Keratinocyte (primary cell): ENCODE data around the gene YAE1. TPM values are rescaled to one million over a fixed set of nuclear protein-coding genes. Genes with fewer than 3 reads are reported as not detected.

ENCODE experiments used
- DNase-seq: peaks from one replicate; pipeline ENCODE4 v3.0.0-alpha.2; 2011; ENCODE audit warnings: low read depth, missing footprints, low spot score
- FAIRE-seq: peaks from 2 replicates; lab custom pipeline; 2011; peaks lifted over from hg19 to GRCh38; lab: Jason Lieb, UNC
- H2AFZ ChIP-seq: 2 replicates; pipeline ENCODE4 v1.6.0; 2012; ENCODE audit warnings: low read length, control low read depth, inconsistent platforms; ENCODE audit not compliant: control insufficient read depth
- H3K27ac ChIP-seq: 2 replicates; pipeline ENCODE4 v1.5.1; 2011; ENCODE audit warnings: low read length; ENCODE audit not compliant: control insufficient read depth, insufficient read depth
- H3K27me3 ChIP-seq: 3 replicates; pipeline ENCODE4 v1.6.0; 2011; ENCODE audit warnings: low read length; ENCODE audit not compliant: control insufficient read depth, insufficient read depth; ENCODE audit errors: extremely low read depth
- H3K36me3 ChIP-seq, 2 experiments: 2 replicates in 1 of 2; 3 replicates in 1 of 2; pipeline ENCODE4 v1.5.1; 2011; ENCODE audit warnings: low read length in 2 of 2, mild to moderate bottlenecking in 1 of 2; ENCODE audit not compliant: control insufficient read depth in 2 of 2, insufficient read depth in 2 of 2; ENCODE audit errors: extremely low read depth in 1 of 2
- H3K4me1 ChIP-seq: 3 replicates; pipeline ENCODE4 v1.5.1; 2011; ENCODE audit warnings: low read length; ENCODE audit not compliant: control insufficient read depth, insufficient read depth; ENCODE audit errors: extremely low read depth
- H3K4me2 ChIP-seq: 3 replicates; pipeline ENCODE4 v1.6.0; 2011; ENCODE audit warnings: low read depth, low read length; ENCODE audit not compliant: control insufficient read depth, insufficient read depth; ENCODE audit errors: extremely low read depth
- H3K4me3 ChIP-seq, 3 experiments: fragments of 200-600 bp in 1 of 3; sonication (generic) in 1 of 3; 2 replicates in 2 of 3; 3 replicates in 1 of 3; pipeline ENCODE4 v1.5.1; 2011 to 2016; ENCODE audit warnings: low read length in 3 of 3, mild to moderate bottlenecking in 3 of 3, control low read depth in 2 of 3, inconsistent platforms in 1 of 3, low read depth in 1 of 3, mixed read lengths in 1 of 3, mixed run types in 1 of 3, moderate library complexity in 1 of 3; ENCODE audit not compliant: control insufficient read depth in 2 of 3, insufficient read depth in 2 of 3; ENCODE audit errors: extremely low read depth in 1 of 3
- H3K79me2 ChIP-seq: 2 replicates; pipeline ENCODE4 v1.6.0; 2012; ENCODE audit warnings: low read length; ENCODE audit not compliant: control insufficient read depth, insufficient read depth
- H3K9ac ChIP-seq: 3 replicates; pipeline ENCODE4 v1.6.0; 2011; ENCODE audit warnings: low read length; ENCODE audit not compliant: control insufficient read depth, insufficient read depth; ENCODE audit errors: extremely low read depth
- H3K9me1 ChIP-seq: 3 replicates; pipeline ENCODE4 v1.6.0; 2011; ENCODE audit warnings: low read length; ENCODE audit not compliant: control insufficient read depth, insufficient read depth; ENCODE audit errors: extremely low read depth
- H3K9me3 ChIP-seq: 2 replicates; pipeline ENCODE4 v1.5.1; 2012; ENCODE audit warnings: low read depth, low read length; ENCODE audit not compliant: control insufficient read depth
- H4K20me1 ChIP-seq: 3 replicates; pipeline ENCODE4 v1.6.0; 2011; ENCODE audit warnings: low read length; ENCODE audit not compliant: control insufficient read depth, insufficient read depth; ENCODE audit errors: extremely low read depth
- EZH2 ChIP-seq: IDR thresholded peaks from one replicate; pipeline ENCODE4 v1.6.1; 2012; ENCODE audit warnings: inconsistent platforms, mild to moderate bottlenecking, low read length, moderate library complexity
- dilution Hi-C: fragments of 300-500 bp; cut with MboI; formaldehyde crosslinking; loops from one replicate; pipeline ENCODE4 v1.7.0; 2020; ENCODE audit warnings: low sequenced_read_pairs; ENCODE audit not compliant: extremely low pct_ligation_motif_present
- polyA plus RNA-seq, 5 experiments: library from polyadenylated mRNA; depleted of rRNA in 3 of 5; stranded (reverse) in 3 of 5; stranded (forward) in 1 of 5; unstranded in 1 of 5; fragments of >200 nt; gene quantifications; 1 replicate in 1 of 5; 2 replicates in 3 of 5; 3 replicates in 1 of 5; pipeline versions ENCODE4 v1.2.1 to v1.2.3, GENCODE V29; 2011 to 2012; ENCODE audit warnings: missing spikeins in 2 of 5, low read depth in 1 of 5, low replicate concordance in 1 of 5
- TF ChIP-seq, protein P1 (sequence below), 3 experiments: IDR thresholded peaks in 1 of 3; conservative IDR thresholded peaks in 1 of 3; optimal IDR thresholded peaks in 1 of 3; 2 replicates in 2 of 3; 3 replicates in 1 of 3; pipeline versions ENCODE3 to v1.5.1; 2011; ENCODE audit warnings: low read length in 3 of 3, mild to moderate bottlenecking in 3 of 3, moderate library complexity in 2 of 3, control low read depth in 1 of 3, inconsistent platforms in 1 of 3; ENCODE audit not compliant: insufficient read depth in 2 of 3; ENCODE audit errors: extremely low read depth in 1 of 3

YAE1 gene
- polyA plus RNA-seq, 1 donor (not counting 4 experiments of a cell fraction or from before 2014, with no cell fraction given): 43.7 TPM

- H4K20me1 ChIP-seq: no peaks in the 10 kb centered on the region
- H3K9ac ChIP-seq: no peak overlapping the region
- no peaks in the 10 kb centered on the region for H3K9me3 ChIP-seq
- H3K4me3 ChIP-seq: no peak overlapping the region
- no peaks in the 10 kb centered on the region for H3K36me3 ChIP-seq
- H3K4me1 ChIP-seq: no peaks in the 10 kb centered on the region
- no peak overlapping the region for H2AFZ ChIP-seq
- H3K27ac ChIP-seq: no peak overlapping the region
- DNase-seq (no peak), FAIRE-seq (no peak)
- no peak overlapping the region for H3K4me2 ChIP-seq
- no peaks in the 10 kb centered on the region for H3K79me2 ChIP-seq
- TF ChIP-seq, protein P1, sequence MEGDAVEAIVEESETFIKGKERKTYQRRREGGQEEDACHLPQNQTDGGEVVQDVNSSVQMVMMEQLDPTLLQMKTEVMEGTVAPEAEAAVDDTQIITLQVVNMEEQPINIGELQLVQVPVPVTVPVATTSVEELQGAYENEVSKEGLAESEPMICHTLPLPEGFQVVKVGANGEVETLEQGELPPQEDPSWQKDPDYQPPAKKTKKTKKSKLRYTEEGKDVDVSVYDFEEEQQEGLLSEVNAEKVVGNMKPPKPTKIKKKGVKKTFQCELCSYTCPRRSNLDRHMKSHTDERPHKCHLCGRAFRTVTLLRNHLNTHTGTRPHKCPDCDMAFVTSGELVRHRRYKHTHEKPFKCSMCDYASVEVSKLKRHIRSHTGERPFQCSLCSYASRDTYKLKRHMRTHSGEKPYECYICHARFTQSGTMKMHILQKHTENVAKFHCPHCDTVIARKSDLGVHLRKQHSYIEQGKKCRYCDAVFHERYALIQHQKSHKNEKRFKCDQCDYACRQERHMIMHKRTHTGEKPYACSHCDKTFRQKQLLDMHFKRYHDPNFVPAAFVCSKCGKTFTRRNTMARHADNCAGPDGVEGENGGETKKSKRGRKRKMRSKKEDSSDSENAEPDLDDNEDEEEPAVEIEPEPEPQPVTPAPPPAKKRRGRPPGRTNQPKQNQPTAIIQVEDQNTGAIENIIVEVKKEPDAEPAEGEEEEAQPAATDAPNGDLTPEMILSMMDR (optimal IDR thresholded peaks at IDR 0.05 in 1 of 3, IDR thresholded peaks at IDR 0.05 in 1 of 3, conservative IDR thresholded peaks at IDR 0.05 in 1 of 3; ENCODE audit: extremely low read depth in 1 of 3, insufficient read depth in 2 of 3, low read length in 3 of 3): no peak
- TF ChIP-seq EZH2: no peak
- no peaks in the 10 kb centered on the region for H3K9me1 ChIP-seq
- dilution Hi-C loops: no loop called here
- no peaks in the 10 kb centered on the region for H3K27me3 ChIP-seq
Observed at GRCh38 chr7:39557222-39557621, 9.0 kb upstream of the YAE1 start.

DNA sequence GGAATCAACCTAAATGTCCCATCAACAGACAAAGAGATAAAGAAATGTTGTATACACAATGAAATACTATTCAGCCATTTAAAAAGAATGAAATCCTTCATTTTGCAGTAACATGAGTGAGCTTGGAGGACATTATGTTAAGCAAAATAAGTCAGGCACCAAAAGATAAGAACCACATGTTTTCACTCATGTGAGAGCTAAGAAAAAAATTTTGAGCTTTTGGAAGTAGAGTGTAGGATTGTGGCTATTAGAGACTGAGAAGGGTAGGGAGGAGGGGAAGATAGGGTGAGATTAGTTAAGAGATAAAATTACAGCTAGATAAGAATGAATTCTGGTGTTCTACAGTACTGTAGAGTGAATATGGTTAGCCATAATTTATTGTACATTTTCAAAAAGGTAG lies 8.3 kb upstream of the YAE1 start:
- FAIRE-seq (no peak), DNase-seq (no peak)
- Histone ChIP-seq H3K79me2 (no peaks in the 10 kb centered on the region), H3K36me3 (no peaks in the 10 kb centered on the region), H3K27ac (no peak overlapping the region), H3K9me1 (no peaks in the 10 kb centered on the region), H3K9ac (no peak overlapping the region), H4K20me1 (no peaks in the 10 kb centered on the region), H3K4me3 (no peak overlapping the region), H3K9me3 (no peaks in the 10 kb centered on the region), H2AFZ (no peak overlapping the region), H3K27me3 (no peaks in the 10 kb centered on the region), H3K4me2 (no peak overlapping the region), H3K4me1 (no peaks in the 10 kb centered on the region)
- no peak for TF ChIP-seq EZH2
- TF ChIP-seq, protein P1 (optimal IDR thresholded peaks at IDR 0.05 in 1 of 3, IDR thresholded peaks at IDR 0.05 in 1 of 3, conservative IDR thresholded peaks at IDR 0.05 in 1 of 3; ENCODE audit: extremely low read depth in 1 of 3, insufficient read depth in 2 of 3, low read length in 3 of 3): no peak
- dilution Hi-C loops: no loop called here
